SK-N-SH treated with all-trans-retinoic acid at 6 μM for 48 hours (cell line): ENCODE measurements around the gene CCDC80.

Experiments used
- ATAC-seq: fragments of 200-7000 bp; cut with Tn5 transposase; 3 replicates; pipeline ENCODE4 v1.9.1; 2020; ENCODE audit warnings: mild to moderate bottlenecking, moderate library complexity
- ARNTL ChIP-seq: fragments of 450-650 bp; formaldehyde crosslinking; IDR thresholded peaks from 2 replicates; pipeline ENCODE4 v1.5.0; 2020; ENCODE audit warnings: low read depth, mild to moderate bottlenecking, moderate library complexity, borderline replicate concordance
- BACH2 ChIP-seq: fragments of 250-450 bp; sonication (Bioruptor Pico); IDR thresholded peaks from 2 replicates; pipeline ENCODE4 v1.9.0; 2021; ENCODE audit warnings: mild to moderate bottlenecking, borderline replicate concordance
- CSRNP3 ChIP-seq: fragments of 250-450 bp; sonication (Bioruptor Pico); IDR thresholded peaks from 2 replicates; pipeline ENCODE4 v1.5.1; 2021; ENCODE audit warnings: mild to moderate bottlenecking, moderate library complexity
- ISL1 ChIP-seq: fragments of 250-450 bp; sonication (Bioruptor Pico); IDR thresholded peaks from 2 replicates; pipeline ENCODE4 v2.1.2; 2022; ENCODE audit warnings: mild to moderate bottlenecking, moderate library complexity
- RARB ChIP-seq: fragments of 250-450 bp; sonication (Bioruptor Pico); IDR thresholded peaks from 2 replicates; pipeline ENCODE4 v1.8.0; 2021; ENCODE audit warnings: mild to moderate bottlenecking, moderate library complexity
- TCF4 ChIP-seq: fragments of 250-450 bp; sonication (Bioruptor Pico); IDR thresholded peaks from 2 replicates; pipeline ENCODE4 v1.8.0; 2021; ENCODE audit warnings: mild to moderate bottlenecking, moderate library complexity, borderline replicate concordance
- TOX ChIP-seq: fragments of 250-450 bp; sonication (Bioruptor Pico); IDR thresholded peaks from 2 replicates; pipeline ENCODE4 v1.8.0; 2021; ENCODE audit warnings: mild to moderate bottlenecking, moderate library complexity, borderline replicate concordance
- ZFP3 ChIP-seq: fragments of 250-450 bp; sonication (Bioruptor Pico); IDR thresholded peaks from 2 replicates; pipeline ENCODE4 v1.5.0; 2020; ENCODE audit warnings: mild to moderate bottlenecking, moderate library complexity
- ZNF565 ChIP-seq: fragments of 450-650 bp; formaldehyde crosslinking; conservative IDR thresholded peaks from 2 replicates; pipeline ENCODE4 v1.5.0; 2020; ENCODE audit warnings: low read depth, mild to moderate bottlenecking, moderate library complexity
- ZNF8 ChIP-seq: fragments of 450-650 bp; formaldehyde crosslinking; IDR thresholded peaks from 2 replicates; pipeline ENCODE4 v1.5.0; 2020; ENCODE audit warnings: mild to moderate bottlenecking, moderate library complexity
- TF ChIP-seq, protein P1 (sequence below): fragments of 250-450 bp; sonication (Bioruptor Pico); IDR thresholded peaks from 2 replicates; pipeline ENCODE4 v1.8.0; 2020; ENCODE audit warnings: mild to moderate bottlenecking, moderate library complexity, borderline replicate concordance
- TF ChIP-seq, protein P2 (sequence below): fragments of 250-450 bp; sonication (Bioruptor Pico); IDR thresholded peaks from 2 replicates; pipeline ENCODE4 v1.8.0; 2021; ENCODE audit warnings: low read depth, mild to moderate bottlenecking, moderate library complexity, borderline replicate concordance
- TF ChIP-seq, protein P3 (sequence below): fragments of 250-450 bp; sonication (Bioruptor Pico); IDR thresholded peaks from 2 replicates; pipeline ENCODE4 v1.5.1; 2020; ENCODE audit warnings: low read depth, mild to moderate bottlenecking, moderate library complexity
- TF ChIP-seq, protein P4 (sequence below): fragments of 250-450 bp; sonication (Bioruptor Pico); IDR thresholded peaks from 2 replicates; pipeline ENCODE4 v1.5.0; 2020; ENCODE audit warnings: mild to moderate bottlenecking, moderate library complexity

Gene CCDC80

DNA sequence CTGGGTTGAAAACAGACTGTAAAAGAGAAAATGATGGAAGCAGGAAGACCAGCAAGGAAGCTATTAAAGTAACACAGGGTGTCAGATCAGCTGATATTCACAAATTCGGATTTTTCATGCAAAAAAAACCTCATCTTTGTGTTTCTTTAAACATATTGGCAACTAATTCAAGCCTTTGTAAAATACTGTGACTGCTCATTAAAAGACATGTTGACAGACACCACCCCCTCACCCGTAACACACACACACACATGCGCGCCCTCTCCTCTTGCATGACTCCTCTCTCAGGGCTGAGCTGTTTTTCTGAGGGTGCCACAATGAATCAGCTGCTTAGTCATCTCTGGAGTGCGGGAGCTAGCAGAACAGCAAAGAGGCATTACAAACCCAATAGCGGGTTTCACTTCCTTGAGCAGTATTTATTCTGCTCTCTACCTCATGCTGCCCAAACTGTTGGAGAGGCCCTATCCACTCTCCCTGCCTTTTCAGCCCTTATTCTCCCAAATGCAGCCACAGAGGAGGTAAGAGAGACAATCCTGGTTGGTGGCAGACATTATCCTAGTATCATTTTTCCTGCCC lies 35.8 kb upstream of the CCDC80 start (continued):
- TF ChIP-seq, protein P1, sequence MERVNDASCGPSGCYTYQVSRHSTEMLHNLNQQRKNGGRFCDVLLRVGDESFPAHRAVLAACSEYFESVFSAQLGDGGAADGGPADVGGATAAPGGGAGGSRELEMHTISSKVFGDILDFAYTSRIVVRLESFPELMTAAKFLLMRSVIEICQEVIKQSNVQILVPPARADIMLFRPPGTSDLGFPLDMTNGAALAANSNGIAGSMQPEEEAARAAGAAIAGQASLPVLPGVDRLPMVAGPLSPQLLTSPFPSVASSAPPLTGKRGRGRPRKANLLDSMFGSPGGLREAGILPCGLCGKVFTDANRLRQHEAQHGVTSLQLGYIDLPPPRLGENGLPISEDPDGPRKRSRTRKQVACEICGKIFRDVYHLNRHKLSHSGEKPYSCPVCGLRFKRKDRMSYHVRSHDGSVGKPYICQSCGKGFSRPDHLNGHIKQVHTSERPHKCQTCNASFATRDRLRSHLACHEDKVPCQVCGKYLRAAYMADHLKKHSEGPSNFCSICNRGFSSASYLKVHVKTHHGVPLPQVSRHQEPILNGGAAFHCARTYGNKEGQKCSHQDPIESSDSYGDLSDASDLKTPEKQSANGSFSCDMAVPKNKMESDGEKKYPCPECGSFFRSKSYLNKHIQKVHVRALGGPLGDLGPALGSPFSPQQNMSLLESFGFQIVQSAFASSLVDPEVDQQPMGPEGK (CRISPR knock-in tag): no peak

DNA sequence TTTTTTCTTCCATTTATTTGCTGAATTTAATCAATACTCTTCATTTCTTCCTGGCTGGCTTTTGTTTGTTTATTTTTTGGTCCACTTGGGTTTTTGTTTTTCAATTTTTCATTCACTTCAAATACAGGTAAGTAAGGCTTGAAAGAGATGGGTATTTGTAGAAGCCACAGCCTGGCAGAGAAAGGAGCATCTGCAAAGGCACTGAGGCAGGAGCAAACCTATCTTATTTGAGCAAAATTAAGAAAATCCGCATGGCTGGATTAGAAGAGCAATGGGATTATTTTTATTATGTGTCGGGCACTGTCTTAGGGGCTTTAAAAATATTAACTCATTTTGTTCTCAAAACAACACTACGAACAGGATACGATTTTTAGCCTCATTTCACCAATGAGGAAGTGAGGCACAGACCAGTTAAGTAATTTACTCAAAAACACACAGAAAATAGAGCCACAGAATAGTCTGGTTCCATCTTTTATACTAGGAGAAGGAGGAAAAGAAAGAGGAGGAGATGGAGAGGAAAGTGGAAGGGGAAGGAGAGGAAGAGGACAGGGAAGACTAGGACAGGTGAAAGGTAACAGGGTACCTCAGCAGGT lies 35.1 kb upstream of the CCDC80 start:
- no peak for ATAC-seq
- TF ChIP-seq BACH2 (no peak), ISL1 (0 out of 2 replicates have a peak, but pooled peaks have one; percentile 2)

DNA sequence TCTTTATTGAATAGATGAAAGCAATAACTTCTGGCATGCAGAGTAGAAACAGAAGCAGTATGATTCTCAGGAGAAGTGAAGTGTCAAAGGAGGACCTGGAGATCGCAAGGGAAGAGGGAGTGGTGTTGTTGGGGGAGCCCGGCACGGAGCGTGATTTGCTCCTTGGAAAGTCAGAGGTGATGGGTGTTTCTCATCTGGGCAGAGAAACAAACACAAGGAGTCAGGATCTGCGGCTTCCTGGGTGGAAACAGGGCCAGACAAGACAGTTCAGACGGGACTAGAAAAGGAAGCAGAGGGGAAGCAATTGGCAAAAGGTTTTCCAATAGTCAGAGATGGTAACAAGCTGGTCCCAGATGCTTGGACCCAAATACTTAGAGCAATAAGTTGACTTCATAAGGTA lies 34.4 kb upstream of the CCDC80 start:
- TF ChIP-seq ARNTL (CRISPR knock-in tag) (no peak), RARB (CRISPR knock-in tag) (no peak)
- ATAC-seq: no peak

DNA sequence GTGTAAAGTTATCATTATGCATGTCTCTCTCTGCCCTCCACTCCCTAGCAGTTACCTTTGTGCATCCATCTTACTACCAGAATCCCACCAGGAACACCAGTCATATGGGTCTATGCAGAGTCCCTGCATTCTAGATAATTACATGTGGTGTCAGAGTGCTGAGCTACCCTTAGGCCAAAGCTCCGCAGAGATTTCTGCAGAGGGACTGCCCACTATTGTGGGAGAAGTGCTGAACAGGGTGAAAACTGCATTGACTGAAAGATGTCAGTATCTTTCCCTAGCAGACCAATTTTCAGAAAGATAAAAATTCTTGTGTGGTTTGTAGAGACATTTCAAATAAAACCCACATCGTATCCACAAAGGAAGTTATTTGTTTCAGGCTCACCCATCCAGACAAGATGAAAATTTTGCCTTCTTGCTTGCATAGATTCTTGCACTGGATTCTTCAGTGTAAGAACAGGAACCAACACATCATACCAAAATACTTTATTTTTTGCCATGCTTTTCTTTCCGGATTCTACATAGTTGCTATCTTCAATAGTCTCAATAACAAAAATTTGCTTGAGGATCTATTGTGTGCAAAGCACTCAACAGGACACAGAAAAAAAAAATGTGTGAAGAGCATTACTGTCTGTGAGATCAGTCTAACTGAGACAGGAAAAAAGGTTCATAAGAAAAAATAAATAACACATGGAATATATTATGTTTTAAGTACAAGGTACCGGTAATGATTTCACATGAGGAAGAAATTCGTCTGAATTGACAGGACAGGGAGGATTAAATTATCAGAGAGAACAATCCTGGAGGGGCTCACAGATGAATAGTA lies 32.0 kb upstream of the CCDC80 start:
- TF ChIP-seq, protein P1 (CRISPR knock-in tag): no peak
- no peak for TF ChIP-seq ARNTL (CRISPR knock-in tag)
- no peak for TF ChIP-seq ISL1
- TF ChIP-seq TCF4: no peak
- no peak for ATAC-seq

DNA sequence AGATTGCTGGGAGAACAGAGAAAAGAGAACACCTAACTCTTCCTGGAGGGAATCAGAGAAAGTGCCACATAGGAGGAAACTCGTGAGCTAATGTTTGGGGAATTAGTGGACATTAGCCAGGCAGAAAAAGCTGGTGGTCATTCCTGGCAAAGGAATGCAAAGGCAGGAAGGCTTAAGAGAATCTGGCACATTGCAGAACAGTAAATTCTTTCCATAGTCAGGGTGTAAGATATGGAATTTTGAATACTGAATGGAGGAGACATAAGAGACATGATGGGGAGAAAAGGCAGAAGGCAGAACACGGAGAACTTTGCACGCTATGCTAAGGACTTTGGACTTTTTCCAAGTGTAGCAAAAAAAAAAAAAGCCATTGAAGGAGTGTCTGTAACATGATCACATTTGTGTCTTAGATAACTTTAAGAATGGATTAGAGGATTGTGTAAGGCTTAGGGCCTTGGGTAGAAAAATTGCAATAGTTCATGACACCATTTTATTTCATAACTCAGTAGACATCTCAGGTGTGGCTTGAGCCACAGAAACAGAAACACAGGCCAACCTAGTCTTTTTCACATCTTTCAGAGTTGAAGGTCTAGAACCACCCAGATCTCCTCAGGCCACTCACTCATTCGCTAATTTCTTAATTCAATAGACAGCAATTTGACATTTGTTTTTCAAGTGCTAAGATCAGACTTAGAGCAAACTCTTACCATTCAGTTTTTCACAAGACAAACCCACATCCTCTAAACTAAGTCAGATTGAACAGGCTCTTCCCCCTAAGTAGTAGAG lies 31.2 kb upstream of the CCDC80 start:
- TF ChIP-seq RARB (CRISPR knock-in tag): no peak
- TF ChIP-seq ZNF8: no peak
- TF ChIP-seq ISL1: peak; percentile 54
- TF ChIP-seq BACH2: no peak
- peak; percentile 83 for ATAC-seq

GRCh38 chr3:112670824-112671223 lies 29.9 kb upstream of the CCDC80 start:
- TF ChIP-seq, protein P2, sequence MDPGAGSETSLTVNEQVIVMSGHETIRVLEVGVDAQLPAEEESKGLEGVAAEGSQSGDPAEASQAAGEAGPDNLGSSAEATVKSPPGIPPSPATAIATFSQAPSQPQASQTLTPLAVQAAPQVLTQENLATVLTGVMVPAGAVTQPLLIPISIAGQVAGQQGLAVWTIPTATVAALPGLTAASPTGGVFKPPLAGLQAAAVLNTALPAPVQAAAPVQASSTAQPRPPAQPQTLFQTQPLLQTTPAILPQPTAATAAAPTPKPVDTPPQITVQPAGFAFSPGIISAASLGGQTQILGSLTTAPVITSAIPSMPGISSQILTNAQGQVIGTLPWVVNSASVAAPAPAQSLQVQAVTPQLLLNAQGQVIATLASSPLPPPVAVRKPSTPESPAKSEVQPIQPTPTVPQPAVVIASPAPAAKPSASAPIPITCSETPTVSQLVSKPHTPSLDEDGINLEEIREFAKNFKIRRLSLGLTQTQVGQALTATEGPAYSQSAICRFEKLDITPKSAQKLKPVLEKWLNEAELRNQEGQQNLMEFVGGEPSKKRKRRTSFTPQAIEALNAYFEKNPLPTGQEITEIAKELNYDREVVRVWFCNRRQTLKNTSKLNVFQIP: no peak
- no peak for TF ChIP-seq TCF4
- no peak for TF ChIP-seq BACH2
- no peak for TF ChIP-seq ZFP3
- TF ChIP-seq ARNTL (CRISPR knock-in tag): no peak
- no peak for TF ChIP-seq CSRNP3 (CRISPR knock-in tag)
- no peak for ATAC-seq

DNA sequence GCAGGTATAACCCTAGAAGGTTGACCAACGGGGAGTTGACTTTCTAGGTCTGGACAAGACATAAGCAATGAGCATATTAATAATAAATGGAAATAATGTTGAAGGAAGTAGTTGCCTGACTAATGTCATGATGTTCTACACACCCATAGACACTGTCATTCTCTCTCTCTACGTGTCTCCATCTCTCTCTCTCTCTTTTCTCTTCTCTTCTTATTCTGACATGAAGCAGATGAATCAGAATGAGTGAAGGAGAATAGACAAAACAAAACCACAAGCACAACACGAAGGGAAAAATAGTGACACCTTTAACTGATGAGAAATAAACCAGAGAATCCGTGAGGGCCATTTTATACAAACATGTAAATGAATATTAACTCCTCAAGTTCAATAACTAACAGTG lies 26.7 kb upstream of the CCDC80 start:
- ATAC-seq: no peak
- TF ChIP-seq, protein P3, sequence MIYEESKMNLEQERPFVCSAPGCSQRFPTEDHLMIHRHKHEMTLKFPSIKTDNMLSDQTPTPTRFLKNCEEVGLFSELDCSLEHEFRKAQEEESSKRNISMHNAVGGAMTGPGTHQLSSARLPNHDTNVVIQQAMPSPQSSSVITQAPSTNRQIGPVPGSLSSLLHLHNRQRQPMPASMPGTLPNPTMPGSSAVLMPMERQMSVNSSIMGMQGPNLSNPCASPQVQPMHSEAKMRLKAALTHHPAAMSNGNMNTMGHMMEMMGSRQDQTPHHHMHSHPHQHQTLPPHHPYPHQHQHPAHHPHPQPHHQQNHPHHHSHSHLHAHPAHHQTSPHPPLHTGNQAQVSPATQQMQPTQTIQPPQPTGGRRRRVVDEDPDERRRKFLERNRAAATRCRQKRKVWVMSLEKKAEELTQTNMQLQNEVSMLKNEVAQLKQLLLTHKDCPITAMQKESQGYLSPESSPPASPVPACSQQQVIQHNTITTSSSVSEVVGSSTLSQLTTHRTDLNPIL (CRISPR knock-in tag): no peak
- TF ChIP-seq ZNF565 (CRISPR knock-in tag) (no peak), ISL1 (no peak), ZFP3 (no peak), TOX (CRISPR knock-in tag) (no peak), TCF4 (no peak), RARB (CRISPR knock-in tag) (no peak)
- TF ChIP-seq, protein P4, sequence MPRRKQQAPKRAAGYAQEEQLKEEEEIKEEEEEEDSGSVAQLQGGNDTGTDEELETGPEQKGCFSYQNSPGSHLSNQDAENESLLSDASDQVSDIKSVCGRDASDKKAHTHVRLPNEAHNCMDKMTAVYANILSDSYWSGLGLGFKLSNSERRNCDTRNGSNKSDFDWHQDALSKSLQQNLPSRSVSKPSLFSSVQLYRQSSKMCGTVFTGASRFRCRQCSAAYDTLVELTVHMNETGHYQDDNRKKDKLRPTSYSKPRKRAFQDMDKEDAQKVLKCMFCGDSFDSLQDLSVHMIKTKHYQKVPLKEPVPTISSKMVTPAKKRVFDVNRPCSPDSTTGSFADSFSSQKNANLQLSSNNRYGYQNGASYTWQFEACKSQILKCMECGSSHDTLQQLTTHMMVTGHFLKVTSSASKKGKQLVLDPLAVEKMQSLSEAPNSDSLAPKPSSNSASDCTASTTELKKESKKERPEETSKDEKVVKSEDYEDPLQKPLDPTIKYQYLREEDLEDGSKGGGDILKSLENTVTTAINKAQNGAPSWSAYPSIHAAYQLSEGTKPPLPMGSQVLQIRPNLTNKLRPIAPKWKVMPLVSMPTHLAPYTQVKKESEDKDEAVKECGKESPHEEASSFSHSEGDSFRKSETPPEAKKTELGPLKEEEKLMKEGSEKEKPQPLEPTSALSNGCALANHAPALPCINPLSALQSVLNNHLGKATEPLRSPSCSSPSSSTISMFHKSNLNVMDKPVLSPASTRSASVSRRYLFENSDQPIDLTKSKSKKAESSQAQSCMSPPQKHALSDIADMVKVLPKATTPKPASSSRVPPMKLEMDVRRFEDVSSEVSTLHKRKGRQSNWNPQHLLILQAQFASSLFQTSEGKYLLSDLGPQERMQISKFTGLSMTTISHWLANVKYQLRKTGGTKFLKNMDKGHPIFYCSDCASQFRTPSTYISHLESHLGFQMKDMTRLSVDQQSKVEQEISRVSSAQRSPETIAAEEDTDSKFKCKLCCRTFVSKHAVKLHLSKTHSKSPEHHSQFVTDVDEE (CRISPR knock-in tag): no peak
